ENCODE data around the gene PSMD13.

DNA sequence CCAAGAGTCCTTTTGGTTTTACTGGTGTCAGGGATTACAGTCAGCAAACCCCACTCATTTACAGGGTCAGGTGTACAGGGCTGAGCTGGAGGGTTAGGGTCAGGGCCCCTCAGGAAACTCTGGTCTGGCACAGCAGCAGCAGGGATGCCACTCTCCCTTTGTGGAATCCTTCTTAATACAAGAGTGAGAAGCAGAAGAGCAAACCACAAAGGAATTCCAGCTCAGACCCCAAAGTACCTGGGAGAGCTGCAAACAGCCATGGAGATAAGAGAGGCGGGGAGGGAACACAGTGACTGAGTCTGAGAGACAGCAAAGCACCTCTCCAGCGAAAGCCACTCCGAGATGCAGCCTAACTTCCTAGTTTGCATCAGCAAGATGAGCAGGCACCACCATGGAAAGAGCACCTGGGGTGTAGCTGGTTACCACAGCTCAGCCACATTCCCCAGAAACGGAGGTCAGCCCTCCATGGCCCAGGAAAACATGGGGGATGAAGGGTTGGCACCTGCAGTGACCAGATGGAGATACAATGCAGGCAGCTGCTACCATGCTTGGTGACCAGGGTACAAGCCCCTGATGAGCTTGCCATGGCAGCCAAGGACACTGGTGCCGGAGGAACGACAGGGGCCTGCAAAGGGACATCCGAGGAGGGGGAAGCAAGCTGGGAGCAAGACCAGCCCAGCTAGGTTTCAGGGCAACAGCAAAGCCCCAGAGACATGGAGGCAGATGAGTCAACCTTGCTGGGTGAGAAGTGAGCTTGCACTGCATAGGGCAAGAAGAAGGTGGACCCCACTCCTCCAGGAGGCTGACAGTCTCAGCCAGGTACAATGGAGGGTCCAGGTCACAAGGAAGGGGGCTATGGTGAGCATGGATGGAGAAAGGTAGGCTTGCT, 33.5 kb upstream of the PSMD13 start:
- TF ChIP-seq, protein P1, sequence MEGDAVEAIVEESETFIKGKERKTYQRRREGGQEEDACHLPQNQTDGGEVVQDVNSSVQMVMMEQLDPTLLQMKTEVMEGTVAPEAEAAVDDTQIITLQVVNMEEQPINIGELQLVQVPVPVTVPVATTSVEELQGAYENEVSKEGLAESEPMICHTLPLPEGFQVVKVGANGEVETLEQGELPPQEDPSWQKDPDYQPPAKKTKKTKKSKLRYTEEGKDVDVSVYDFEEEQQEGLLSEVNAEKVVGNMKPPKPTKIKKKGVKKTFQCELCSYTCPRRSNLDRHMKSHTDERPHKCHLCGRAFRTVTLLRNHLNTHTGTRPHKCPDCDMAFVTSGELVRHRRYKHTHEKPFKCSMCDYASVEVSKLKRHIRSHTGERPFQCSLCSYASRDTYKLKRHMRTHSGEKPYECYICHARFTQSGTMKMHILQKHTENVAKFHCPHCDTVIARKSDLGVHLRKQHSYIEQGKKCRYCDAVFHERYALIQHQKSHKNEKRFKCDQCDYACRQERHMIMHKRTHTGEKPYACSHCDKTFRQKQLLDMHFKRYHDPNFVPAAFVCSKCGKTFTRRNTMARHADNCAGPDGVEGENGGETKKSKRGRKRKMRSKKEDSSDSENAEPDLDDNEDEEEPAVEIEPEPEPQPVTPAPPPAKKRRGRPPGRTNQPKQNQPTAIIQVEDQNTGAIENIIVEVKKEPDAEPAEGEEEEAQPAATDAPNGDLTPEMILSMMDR (conservative IDR thresholded peaks at IDR 0.05 in 1 of 2, IDR thresholded peaks at IDR 0.05 in 1 of 2; ENCODE audit: extremely low read depth in 1 of 2, insufficient read depth in 1 of 2, low read depth in 1 of 2, low read length in 2 of 2): no peak
- no peak for TF ChIP-seq EZH2 (IDR thresholded peaks at IDR 0.05; ENCODE audit: borderline replicate concordance, low read length)
